Measurements from ENCODE around the gene F5.

- TF ChIP-seq CTCF (conservative IDR thresholded peaks at IDR 0.05; ENCODE audit: low read depth, low read length) = no peak
- no peak for TF ChIP-seq EZH2 (IDR thresholded peaks at IDR 0.05; ENCODE audit: borderline replicate concordance, low read depth, low read length, poor library complexity, severe bottlenecking)
These were observed 121.0 kb downstream of the F5 start for GRCh38 chr1:169465281-169465680.

Data from A673 (cell line).